Fibroblast of the aortic adventitia (primary cell): ENCODE results near the gene MAP6D1. TPM values are rescaled to one million over a fixed set of nuclear protein-coding genes. Genes with fewer than 3 reads are reported as not detected.

ENCODE experiments used
- DNase-seq: peaks from one replicate; pipeline ENCODE4 v3.0.0-alpha.2; 2010; ENCODE audit warnings: low read depth
- H3K4me3 ChIP-seq: 2 replicates; pipeline ENCODE4 v1.5.1; 2011; ENCODE audit warnings: low read depth, mild to moderate bottlenecking, control low read depth, low read length, moderate library complexity
- CTCF ChIP-seq: IDR thresholded peaks from 2 replicates; pipeline ENCODE4 v1.5.1; 2011; ENCODE audit warnings: mild to moderate bottlenecking, low read length, control low read depth, inconsistent platforms; ENCODE audit not compliant: insufficient read depth
- total RNA-seq: library from RNA; depleted of rRNA; stranded (reverse); fragments of >200 nt; gene quantifications from 2 replicates; pipeline ENCODE4 v1.2.3, GENCODE V29; 2012; ENCODE audit warnings: low replicate concordance

Gene MAP6D1
- total RNA-seq, 1 donor, result 1.4 TPM

GRCh38 chr3:183837390-183837789 is 12.0 kb upstream of the MAP6D1 start:
- no peak for TF ChIP-seq CTCF
- H3K4me3 ChIP-seq, result no peak overlapping the region
- no peak for DNase-seq

GRCh38 chr3:183833516-183833915 is 8.1 kb upstream of the MAP6D1 start:
- DNase-seq, result no peak
- no peak for TF ChIP-seq CTCF
- H3K4me3 ChIP-seq, result no peak overlapping the region

GRCh38 chr3:183830187-183830586 is 4.8 kb upstream of the MAP6D1 start:
- TF ChIP-seq CTCF, result no peak
- no peak for DNase-seq
- H3K4me3 ChIP-seq, result no peak overlapping the region

DNA sequence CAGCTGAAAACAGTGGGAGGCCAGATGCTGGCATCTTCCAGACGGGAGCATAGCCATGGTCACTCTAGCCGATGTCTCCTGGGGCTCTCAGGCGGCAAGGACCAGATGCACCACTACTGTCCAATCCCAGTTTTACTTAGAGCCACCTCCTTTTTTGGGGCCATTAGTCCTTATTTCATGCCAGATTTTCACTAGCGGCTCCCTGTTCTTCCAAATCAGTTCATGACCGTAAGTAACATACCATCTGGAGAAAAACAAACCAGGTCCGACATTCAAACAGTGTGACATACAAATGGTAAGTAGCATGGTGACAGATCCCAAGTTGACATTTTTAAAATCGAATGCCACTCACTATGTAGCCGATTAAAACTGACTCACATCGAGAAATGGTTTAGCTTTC is 4.1 kb upstream of the MAP6D1 start:
- TF ChIP-seq CTCF, result no peak
- no peak overlapping the region for H3K4me3 ChIP-seq
- no peak for DNase-seq

DNA sequence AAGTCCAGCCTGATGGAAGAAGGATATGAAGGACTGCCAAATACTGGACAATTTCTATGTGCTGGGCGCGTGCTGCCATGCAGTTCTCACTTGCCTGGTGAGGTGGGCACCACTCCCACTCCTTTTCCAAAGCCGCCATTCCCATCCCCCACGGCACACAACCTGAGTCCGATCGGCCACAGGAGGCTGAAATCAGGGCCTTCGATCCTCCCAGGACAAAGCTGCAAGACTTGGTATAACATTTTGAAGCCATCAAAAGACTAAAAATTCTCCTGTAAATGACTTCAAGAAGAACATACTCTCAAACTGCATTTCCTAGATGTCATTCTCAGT is 3.1 kb upstream of the MAP6D1 start:
- DNase-seq, result no peak
- H3K4me3 ChIP-seq, result no peak overlapping the region
- TF ChIP-seq CTCF, result no peak

- no peak overlapping the region for H3K4me3 ChIP-seq
- no peak for DNase-seq
- no peak for TF ChIP-seq CTCF
Measured at GRCh38 chr3:183827809-183828537, 2.6 kb upstream of the MAP6D1 start.

DNA sequence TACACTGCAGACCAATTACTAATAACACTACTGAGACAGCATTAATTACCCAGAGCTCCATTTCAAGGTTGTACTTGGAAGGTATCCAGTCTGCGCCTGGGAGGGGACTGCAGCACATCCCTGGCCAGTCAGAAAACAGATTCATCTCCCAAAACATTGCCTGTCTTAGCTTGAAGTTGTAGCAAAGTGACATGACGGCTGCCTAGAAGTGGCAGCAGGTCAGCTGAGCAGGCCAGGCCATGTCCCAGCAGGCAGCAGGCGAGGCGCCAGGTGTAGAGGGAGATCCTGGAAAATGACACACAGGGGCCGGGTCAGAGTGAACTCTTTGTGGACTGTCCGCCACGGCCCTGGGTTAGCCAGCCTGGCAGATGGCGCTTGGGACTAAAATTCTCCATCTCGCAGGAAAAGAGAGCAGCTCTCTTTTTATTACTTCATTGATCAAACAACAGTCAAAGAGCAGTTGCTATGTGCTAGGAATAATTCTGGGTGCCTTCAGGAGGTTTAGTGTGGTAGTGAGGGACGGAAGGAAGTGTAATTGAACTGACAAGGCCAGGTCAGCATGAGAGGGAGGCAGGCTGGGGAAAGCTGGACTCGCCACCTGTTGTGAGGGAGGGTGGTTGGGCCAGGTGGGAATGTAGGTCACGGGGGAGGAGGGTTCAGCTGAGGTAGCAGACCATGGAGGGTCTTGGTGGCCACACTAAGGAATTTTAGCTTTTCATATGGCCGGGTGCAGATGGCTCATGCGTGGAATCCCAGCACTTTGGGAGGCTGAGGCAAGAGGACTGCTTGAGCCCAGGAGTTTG is 1.3 kb upstream of the MAP6D1 start:
- DNase-seq, result no peak
- no peak overlapping the region for H3K4me3 ChIP-seq
- no peak for TF ChIP-seq CTCF
